ENCODE results near the gene EHF. TPM values are rescaled to one million over a fixed set of nuclear protein-coding genes. Genes with fewer than 3 reads are reported as not detected.

Gene EHF
- total RNA-seq, 1 donor from 2014 or later: 0.25 TPM

GRCh38 chr11:34595960-34596644 is 24.8 kb upstream of the EHF start:
- FAIRE-seq (no peak), DNase-seq (ENCODE audit: low read depth) (no peak)
- H3K27ac ChIP-seq (ENCODE audit: low read depth, low read length): no peak overlapping the region
- peaks cover 8% of the 10 kb centered on the region for H3K9me3 Mint-ChIP-seq (ENCODE audit: unreplicated experiment)
- no peaks in the 10 kb centered on the region for H3K9me3 ChIP-seq (ENCODE audit: insufficient read depth, low read depth, low read length)
- no peak overlapping the region for H3K4me3 Mint-ChIP-seq (ENCODE audit: unreplicated experiment)
- no peaks in the 10 kb centered on the region for H3K36me3 Mint-ChIP-seq (ENCODE audit: low read depth, unreplicated experiment)
- TF ChIP-seq EZH2 (IDR thresholded peaks at IDR 0.05; ENCODE audit: insufficient read depth, low read length): no peak
- no peak for TF ChIP-seq CTCF (IDR thresholded peaks at IDR 0.05; ENCODE audit: insufficient read depth, low read depth, low read length)
- no peaks in the 10 kb centered on the region for H3K27me3 Mint-ChIP-seq (ENCODE audit: low read depth, unreplicated experiment)
- peaks cover 22% of the 10 kb centered on the region for H3K4me1 Mint-ChIP-seq (ENCODE audit: low read depth, unreplicated experiment)
- H3K4me2 ChIP-seq (ENCODE audit: low read length): no peak overlapping the region
- no peaks in the 10 kb centered on the region for H3K79me2 ChIP-seq (ENCODE audit: insufficient read depth, low read length)
- H4K20me1 ChIP-seq (ENCODE audit: insufficient read depth, low read length): no peaks in the 10 kb centered on the region
- H3K4me3 ChIP-seq (ENCODE audit: insufficient read depth, low read depth, low read length): no peak overlapping the region
- H3K27ac Mint-ChIP-seq (ENCODE audit: unreplicated experiment): no peak overlapping the region
- peaks cover 22% of the 10 kb centered on the region for H3K4me1 ChIP-seq (ENCODE audit: insufficient read depth, low read length)
- no peaks in the 10 kb centered on the region for H3K36me3 ChIP-seq (ENCODE audit: insufficient read depth, low read length)
- no peak overlapping the region for H3K9ac ChIP-seq (ENCODE audit: low read length)
- H3K27me3 ChIP-seq (ENCODE audit: insufficient read depth, low read length): no peaks in the 10 kb centered on the region
- no peak overlapping the region for H2AFZ ChIP-seq (ENCODE audit: low read depth, low read length)

GRCh38 chr11:34599406-34599945 is 21.4 kb upstream of the EHF start:
- H4K20me1 ChIP-seq (ENCODE audit: insufficient read depth, low read length): no peaks in the 10 kb centered on the region

More at GRCh38 chr11:34599406-34599945, 21.4 kb upstream of the EHF start:
- FAIRE-seq (peak; percentile 72), DNase-seq (ENCODE audit: low read depth) (peak; percentile 88)
- TF ChIP-seq CTCF (IDR thresholded peaks at IDR 0.05; ENCODE audit: insufficient read depth, low read depth, low read length): no peak
- TF ChIP-seq EZH2 (IDR thresholded peaks at IDR 0.05; ENCODE audit: insufficient read depth, low read length): no peak
- Mint-ChIP-seq H3K4me3 (ENCODE audit: unreplicated experiment) (no peak overlapping the region), H3K4me1 (ENCODE audit: low read depth, unreplicated experiment) (peaks cover 25% of the 10 kb centered on the region), H3K27me3 (ENCODE audit: low read depth, unreplicated experiment) (peaks cover 3% of the 10 kb centered on the region), H3K36me3 (ENCODE audit: low read depth, unreplicated experiment) (no peaks in the 10 kb centered on the region), H3K27ac (ENCODE audit: unreplicated experiment) (peak overlapping the region; percentile 37), H3K9me3 (ENCODE audit: unreplicated experiment) (peaks cover 6% of the 10 kb centered on the region)
- Histone ChIP-seq H3K4me1 (ENCODE audit: insufficient read depth, low read length) (peaks cover 26% of the 10 kb centered on the region), H3K79me2 (ENCODE audit: insufficient read depth, low read length) (no peaks in the 10 kb centered on the region), H3K9me3 (ENCODE audit: insufficient read depth, low read depth, low read length) (no peaks in the 10 kb centered on the region), H3K9ac (ENCODE audit: low read length) (no peak overlapping the region), H3K36me3 (ENCODE audit: insufficient read depth, low read length) (no peaks in the 10 kb centered on the region), H3K27ac (ENCODE audit: low read depth, low read length) (peak overlapping the region; percentile 31), H2AFZ (ENCODE audit: low read depth, low read length) (no peak overlapping the region), H3K4me2 (ENCODE audit: low read length) (peak overlapping the region; percentile 49), H3K27me3 (ENCODE audit: insufficient read depth, low read length) (no peaks in the 10 kb centered on the region), H3K4me3 (ENCODE audit: insufficient read depth, low read depth, low read length) (no peak overlapping the region)
